Measurements from ENCODE around the gene USP4. TPM values are rescaled to one million over a fixed set of nuclear protein-coding genes. Genes with fewer than 3 reads are reported as not detected.
A peak's percentile ranks its signal among the peaks of the same experiment; 100 is the strongest.

Gene USP4
- total and polyA plus RNA-seq, 2 donors from 2014 or later = 28.5 to 72.5 TPM

DNA sequence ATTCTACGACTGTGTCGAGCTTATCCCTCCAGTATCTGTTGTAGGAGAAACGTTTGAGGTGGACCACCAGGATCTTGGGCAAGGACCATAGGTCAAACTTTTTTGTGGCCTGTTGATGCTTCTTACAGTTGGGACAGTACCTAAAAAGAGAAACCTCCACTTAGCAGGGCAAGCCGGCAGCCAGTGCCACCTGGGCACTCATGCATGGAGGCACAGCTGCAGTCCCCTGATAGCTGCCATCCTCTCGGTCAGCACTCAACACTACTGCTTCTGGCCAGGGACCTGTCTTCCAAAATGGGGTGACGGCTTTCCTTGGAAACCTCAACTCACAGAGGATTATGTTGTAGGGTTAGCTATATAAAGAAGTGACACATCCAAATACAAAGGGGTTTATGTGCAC lies 55.9 kb downstream of the USP4 start:
- TF ChIP-seq, protein P1, sequence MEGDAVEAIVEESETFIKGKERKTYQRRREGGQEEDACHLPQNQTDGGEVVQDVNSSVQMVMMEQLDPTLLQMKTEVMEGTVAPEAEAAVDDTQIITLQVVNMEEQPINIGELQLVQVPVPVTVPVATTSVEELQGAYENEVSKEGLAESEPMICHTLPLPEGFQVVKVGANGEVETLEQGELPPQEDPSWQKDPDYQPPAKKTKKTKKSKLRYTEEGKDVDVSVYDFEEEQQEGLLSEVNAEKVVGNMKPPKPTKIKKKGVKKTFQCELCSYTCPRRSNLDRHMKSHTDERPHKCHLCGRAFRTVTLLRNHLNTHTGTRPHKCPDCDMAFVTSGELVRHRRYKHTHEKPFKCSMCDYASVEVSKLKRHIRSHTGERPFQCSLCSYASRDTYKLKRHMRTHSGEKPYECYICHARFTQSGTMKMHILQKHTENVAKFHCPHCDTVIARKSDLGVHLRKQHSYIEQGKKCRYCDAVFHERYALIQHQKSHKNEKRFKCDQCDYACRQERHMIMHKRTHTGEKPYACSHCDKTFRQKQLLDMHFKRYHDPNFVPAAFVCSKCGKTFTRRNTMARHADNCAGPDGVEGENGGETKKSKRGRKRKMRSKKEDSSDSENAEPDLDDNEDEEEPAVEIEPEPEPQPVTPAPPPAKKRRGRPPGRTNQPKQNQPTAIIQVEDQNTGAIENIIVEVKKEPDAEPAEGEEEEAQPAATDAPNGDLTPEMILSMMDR (IDR thresholded peaks at IDR 0.05; ENCODE audit: borderline replicate concordance, extremely low read depth, insufficient read depth) = no peak
- H3K27me3 ChIP-seq (ENCODE audit: control insufficient read depth, insufficient read depth, low read length) = no peaks in the 10 kb centered on the region
- no peak for DNase-seq
- no peak overlapping the region for H3K9ac ChIP-seq (ENCODE audit: low read length in 3 of 3)
- H3K4me3 ChIP-seq (ENCODE audit: low read length in 3 of 3) = no peak overlapping the region
- intact Hi-C loops (cut with DNase I) = loop anchor here (10.0 kb wide), 1 partner anchor 109 kb away; the partner anchor contains the start of gene KLHDC8B
- FAIRE-seq = no peak
- no peaks in the 10 kb centered on the region for H3K4me1 ChIP-seq (ENCODE audit: control insufficient read depth in 2 of 3, insufficient read depth in 2 of 3, low read depth in 1 of 3, low read length in 3 of 3)
- no peak overlapping the region for H3K27ac ChIP-seq (ENCODE audit: low read depth in 2 of 2, low read length in 2 of 2)
- peaks cover 13 to 49% (median 41%) of the 10 kb centered on the region in 3 donors for H3K36me3 ChIP-seq (ENCODE audit: control insufficient read depth in 2 of 3, insufficient read depth in 3 of 3, low read length in 3 of 3)
- no peaks in the 10 kb centered on the region for H3K9me3 ChIP-seq (ENCODE audit: control insufficient read depth in 2 of 3, insufficient read depth in 1 of 3, low read length in 3 of 3)

DNA sequence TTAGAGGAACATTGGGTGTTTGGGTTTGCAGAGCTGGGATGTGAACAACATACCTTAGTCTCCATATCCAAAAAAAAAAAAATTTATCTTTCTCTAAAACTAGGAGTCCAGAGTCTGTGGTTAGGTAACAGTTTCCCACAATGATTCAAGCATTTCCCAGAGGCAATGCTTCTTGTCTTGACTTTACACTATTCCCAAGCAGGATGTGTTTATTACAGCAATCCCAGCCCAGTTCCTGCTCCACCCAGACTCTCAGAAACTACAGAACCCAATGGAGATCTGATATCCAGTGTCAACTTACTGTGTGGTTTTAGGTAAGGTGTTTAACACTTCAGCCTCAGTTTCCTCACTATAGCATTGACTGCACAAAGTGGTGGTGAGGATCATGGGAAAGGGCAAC lies 60.5 kb downstream of the USP4 start:
- peaks cover 0 to 15% (median 9%) of the 10 kb centered on the region in 3 donors for H3K4me1 ChIP-seq (ENCODE audit: control insufficient read depth in 2 of 3, insufficient read depth in 2 of 3, low read depth in 1 of 3, low read length in 3 of 3)
- TF ChIP-seq, protein P1 (IDR thresholded peaks at IDR 0.05; ENCODE audit: borderline replicate concordance, extremely low read depth, insufficient read depth) = no peak
- intact Hi-C loops (cut with DNase I) = no loop called here
- H3K9ac ChIP-seq (ENCODE audit: low read length in 3 of 3) = no peak overlapping the region
- no peak for FAIRE-seq
- no peaks in the 10 kb centered on the region for H3K9me3 ChIP-seq (ENCODE audit: control insufficient read depth in 2 of 3, insufficient read depth in 1 of 3, low read length in 3 of 3)
- peaks cover 3 to 25% (median 19%) of the 10 kb centered on the region in 3 donors for H3K36me3 ChIP-seq (ENCODE audit: control insufficient read depth in 2 of 3, insufficient read depth in 3 of 3, low read length in 3 of 3)
- no peaks in the 10 kb centered on the region for H3K27me3 ChIP-seq (ENCODE audit: control insufficient read depth, insufficient read depth, low read length)
- DNase-seq = no peak
- peak overlapping the region; percentile 43 to 51 for H3K27ac ChIP-seq (ENCODE audit: low read depth in 2 of 2, low read length in 2 of 2)
- no peak overlapping the region for H3K4me3 ChIP-seq (ENCODE audit: low read length in 3 of 3)

DNA sequence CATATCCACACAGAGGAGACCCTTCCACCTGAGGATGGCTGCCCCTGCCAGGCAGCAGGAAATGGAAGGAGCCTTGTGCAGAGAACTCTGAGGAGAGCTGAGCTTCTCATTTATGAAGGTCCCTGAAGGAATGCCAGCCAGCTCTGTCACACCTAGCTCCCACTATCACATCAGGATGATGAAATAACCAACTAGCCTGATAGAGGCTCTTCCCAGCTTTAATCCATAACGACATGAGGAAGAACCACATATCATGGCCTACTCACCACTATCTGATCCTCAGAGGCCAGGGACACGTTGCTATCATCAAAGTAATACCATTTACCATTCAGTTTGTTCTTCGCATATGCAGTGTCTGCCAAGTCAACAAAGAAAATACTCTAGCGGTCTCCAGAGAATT lies 61.3 kb downstream of the USP4 start:
- H3K9ac ChIP-seq (ENCODE audit: low read length in 3 of 3) = no peak overlapping the region
- FAIRE-seq (no peak), DNase-seq (no peak)
- no peaks in the 10 kb centered on the region for H3K27me3 ChIP-seq (ENCODE audit: control insufficient read depth, insufficient read depth, low read length)
- H3K27ac ChIP-seq (ENCODE audit: low read depth in 2 of 2, low read length in 2 of 2) = peak overlapping the region in 1 of 2 donors; percentile 5
- peaks cover 0 to 15% (median 9%) of the 10 kb centered on the region in 3 donors for H3K4me1 ChIP-seq (ENCODE audit: control insufficient read depth in 2 of 3, insufficient read depth in 2 of 3, low read depth in 1 of 3, low read length in 3 of 3)
- H3K4me3 ChIP-seq (ENCODE audit: low read length in 3 of 3) = no peak overlapping the region
- H3K36me3 ChIP-seq (ENCODE audit: control insufficient read depth in 2 of 3, insufficient read depth in 3 of 3, low read length in 3 of 3) = peaks cover 3 to 17% (median 11%) of the 10 kb centered on the region in 3 donors
- intact Hi-C loops (cut with DNase I) = no loop called here
- TF ChIP-seq, protein P1 (IDR thresholded peaks at IDR 0.05; ENCODE audit: borderline replicate concordance, extremely low read depth, insufficient read depth) = no peak
- no peaks in the 10 kb centered on the region for H3K9me3 ChIP-seq (ENCODE audit: control insufficient read depth in 2 of 3, insufficient read depth in 1 of 3, low read length in 3 of 3)

DNA sequence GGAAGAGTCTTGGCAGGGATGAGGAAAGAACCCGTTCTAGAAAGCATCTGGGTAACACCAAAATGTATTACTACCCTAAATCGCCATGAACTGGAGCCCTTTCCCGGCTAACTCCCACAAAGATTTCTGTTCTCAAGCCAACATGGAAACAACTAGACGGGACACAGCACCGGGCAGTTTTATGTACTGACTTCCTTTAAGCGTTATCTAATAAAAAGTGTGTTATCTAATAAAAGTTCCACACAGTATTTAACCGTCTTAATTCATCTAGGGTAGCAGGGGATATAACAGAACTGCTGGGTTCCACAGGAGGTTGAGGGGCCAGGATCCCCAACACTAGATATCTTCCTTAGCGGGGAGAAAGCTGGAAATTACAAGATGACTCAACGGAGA lies 62.5 kb downstream of the USP4 start:
- Histone ChIP-seq H3K4me3 (ENCODE audit: low read length in 3 of 3) (peak overlapping the region; percentile 45 to 63 (median 51)), H3K9ac (ENCODE audit: low read length in 3 of 3) (peak overlapping the region in 2 of 3 donors; percentile 68 to 85), H3K4me1 (ENCODE audit: control insufficient read depth in 2 of 3, insufficient read depth in 2 of 3, low read depth in 1 of 3, low read length in 3 of 3) (peaks cover 0 to 15% (median 9%) of the 10 kb centered on the region in 3 donors), H3K27ac (ENCODE audit: low read depth in 2 of 2, low read length in 2 of 2) (peak overlapping the region; percentile 94 to 96), H3K27me3 (ENCODE audit: control insufficient read depth, insufficient read depth, low read length) (no peaks in the 10 kb centered on the region), H3K9me3 (ENCODE audit: control insufficient read depth in 2 of 3, insufficient read depth in 1 of 3, low read length in 3 of 3) (no peaks in the 10 kb centered on the region), H3K36me3 (ENCODE audit: control insufficient read depth in 2 of 3, insufficient read depth in 3 of 3, low read length in 3 of 3) (peaks cover 0 to 17% (median 12%) of the 10 kb centered on the region in 3 donors)
- TF ChIP-seq, protein P1 (IDR thresholded peaks at IDR 0.05; ENCODE audit: borderline replicate concordance, extremely low read depth, insufficient read depth) = no peak
- no peak for FAIRE-seq
- intact Hi-C loops (cut with DNase I) = no loop called here
- DNase-seq = no peak
